ENCODE results near the gene ADGRF3. TPM values are rescaled to one million over a fixed set of nuclear protein-coding genes. Genes with fewer than 3 reads are reported as not detected.

Gene ADGRF3
- total and polyA plus RNA-seq, 2 of the 13 experiments (the other 11 are each of a cell fraction or from before 2014, with no cell fraction given), result 0.40 to 1.5 TPM

DNA sequence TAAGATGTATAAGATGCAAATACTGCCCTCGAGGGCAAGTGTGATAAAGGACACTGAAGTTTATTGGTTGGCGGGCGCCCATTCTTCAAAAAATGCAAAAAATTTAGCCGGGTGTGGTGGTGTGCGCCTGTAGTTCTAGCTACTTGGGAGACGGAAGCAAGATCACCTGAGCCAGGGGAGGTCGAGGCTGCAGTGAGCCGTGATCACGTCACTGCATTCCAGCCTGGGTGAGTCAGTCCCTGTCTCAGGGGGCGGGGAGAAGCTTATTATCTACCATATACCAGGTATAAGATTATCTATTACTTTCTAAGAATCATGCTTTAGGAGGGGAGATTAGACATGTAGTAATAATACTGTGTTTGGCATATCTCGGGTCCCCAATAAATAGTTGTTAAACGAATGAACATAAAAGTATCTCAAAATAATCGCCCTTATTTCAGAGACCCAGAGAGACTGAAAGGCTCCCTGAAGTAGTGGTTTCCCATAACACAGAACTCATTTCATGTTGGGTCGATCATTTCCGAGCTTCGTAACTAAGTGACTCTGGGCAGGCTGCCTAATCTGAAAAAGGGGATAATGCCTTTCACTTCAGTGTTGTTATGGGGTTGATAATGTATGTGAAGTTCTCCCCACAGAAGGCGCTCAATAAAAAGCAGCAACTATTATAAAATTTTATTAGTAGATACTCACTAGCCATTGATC lies 1.9 kb downstream of the ADGRF3 start (continued):
- TF ChIP-seq FOXP1 (IDR thresholded peaks at IDR 0.05) (no peak), FOXP1 (CRISPR knock-in tag; IDR thresholded peaks at IDR 0.05) (no peak), POLR2A (IDR thresholded peaks at IDR 0.05; ENCODE audit: insufficient read depth in 1 of 2, low read depth in 2 of 2, low read length in 2 of 2) (peak; percentile 32 to 55; a peak in 3 of 4 replicates), POGZ (CRISPR knock-in tag; IDR thresholded peaks at IDR 0.05) (0 out of 2 replicates have a peak, but pooled peaks have one; percentile 24), ZNF460 (CRISPR knock-in tag; IDR thresholded peaks at IDR 0.05; ENCODE audit: borderline replicate concordance) (peak; percentile 89), ETV5 (CRISPR knock-in tag; IDR thresholded peaks at IDR 0.05; ENCODE audit: borderline replicate concordance) (0 out of 2 replicates have a peak, but pooled peaks have one; percentile 6), ZNF253 (CRISPR knock-in tag; IDR thresholded peaks at IDR 0.05; ENCODE audit: borderline replicate concordance) (no peak), ZNF138 (CRISPR knock-in tag; IDR thresholded peaks at IDR 0.05; ENCODE audit: low read depth) (no peak), CREM (IDR thresholded peaks at IDR 0.05) (peak; percentile 50; the same call in 1 of the 2 replicates), CREM (CRISPR knock-in tag; IDR thresholded peaks at IDR 0.05) (no peak), ZNF720 (CRISPR knock-in tag; IDR thresholded peaks at IDR 0.05) (no peak), MED1 (CRISPR knock-in tag; IDR thresholded peaks at IDR 0.05) (no peak), ZNF30 (CRISPR knock-in tag; IDR thresholded peaks at IDR 0.05) (no peak), ZNF652 (CRISPR knock-in tag; IDR thresholded peaks at IDR 0.05; ENCODE audit: borderline replicate concordance, low read depth) (no peak)
- TF ChIP-seq, protein P1, sequence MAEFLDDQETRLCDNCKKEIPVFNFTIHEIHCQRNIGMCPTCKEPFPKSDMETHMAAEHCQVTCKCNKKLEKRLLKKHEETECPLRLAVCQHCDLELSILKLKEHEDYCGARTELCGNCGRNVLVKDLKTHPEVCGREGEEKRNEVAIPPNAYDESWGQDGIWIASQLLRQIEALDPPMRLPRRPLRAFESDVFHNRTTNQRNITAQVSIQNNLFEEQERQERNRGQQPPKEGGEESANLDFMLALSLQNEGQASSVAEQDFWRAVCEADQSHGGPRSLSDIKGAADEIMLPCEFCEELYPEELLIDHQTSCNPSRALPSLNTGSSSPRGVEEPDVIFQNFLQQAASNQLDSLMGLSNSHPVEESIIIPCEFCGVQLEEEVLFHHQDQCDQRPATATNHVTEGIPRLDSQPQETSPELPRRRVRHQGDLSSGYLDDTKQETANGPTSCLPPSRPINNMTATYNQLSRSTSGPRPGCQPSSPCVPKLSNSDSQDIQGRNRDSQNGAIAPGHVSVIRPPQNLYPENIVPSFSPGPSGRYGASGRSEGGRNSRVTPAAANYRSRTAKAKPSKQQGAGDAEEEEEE (CRISPR knock-in tag; IDR thresholded peaks at IDR 0.05; ENCODE audit: borderline replicate concordance), result no peak; the same call in 1 of the 2 replicates
- TF ChIP-seq, protein P2, sequence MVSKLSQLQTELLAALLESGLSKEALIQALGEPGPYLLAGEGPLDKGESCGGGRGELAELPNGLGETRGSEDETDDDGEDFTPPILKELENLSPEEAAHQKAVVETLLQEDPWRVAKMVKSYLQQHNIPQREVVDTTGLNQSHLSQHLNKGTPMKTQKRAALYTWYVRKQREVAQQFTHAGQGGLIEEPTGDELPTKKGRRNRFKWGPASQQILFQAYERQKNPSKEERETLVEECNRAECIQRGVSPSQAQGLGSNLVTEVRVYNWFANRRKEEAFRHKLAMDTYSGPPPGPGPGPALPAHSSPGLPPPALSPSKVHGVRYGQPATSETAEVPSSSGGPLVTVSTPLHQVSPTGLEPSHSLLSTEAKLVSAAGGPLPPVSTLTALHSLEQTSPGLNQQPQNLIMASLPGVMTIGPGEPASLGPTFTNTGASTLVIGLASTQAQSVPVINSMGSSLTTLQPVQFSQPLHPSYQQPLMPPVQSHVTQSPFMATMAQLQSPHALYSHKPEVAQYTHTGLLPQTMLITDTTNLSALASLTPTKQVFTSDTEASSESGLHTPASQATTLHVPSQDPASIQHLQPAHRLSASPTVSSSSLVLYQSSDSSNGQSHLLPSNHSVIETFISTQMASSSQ (IDR thresholded peaks at IDR 0.05; ENCODE audit: low read depth), result 0 out of 2 replicates have a peak, but pooled peaks have one; percentile 17
- TF ChIP-seq, protein P2 (CRISPR knock-in tag; IDR thresholded peaks at IDR 0.05; ENCODE audit: borderline replicate concordance), result no peak
- TF ChIP-seq, protein P3, sequence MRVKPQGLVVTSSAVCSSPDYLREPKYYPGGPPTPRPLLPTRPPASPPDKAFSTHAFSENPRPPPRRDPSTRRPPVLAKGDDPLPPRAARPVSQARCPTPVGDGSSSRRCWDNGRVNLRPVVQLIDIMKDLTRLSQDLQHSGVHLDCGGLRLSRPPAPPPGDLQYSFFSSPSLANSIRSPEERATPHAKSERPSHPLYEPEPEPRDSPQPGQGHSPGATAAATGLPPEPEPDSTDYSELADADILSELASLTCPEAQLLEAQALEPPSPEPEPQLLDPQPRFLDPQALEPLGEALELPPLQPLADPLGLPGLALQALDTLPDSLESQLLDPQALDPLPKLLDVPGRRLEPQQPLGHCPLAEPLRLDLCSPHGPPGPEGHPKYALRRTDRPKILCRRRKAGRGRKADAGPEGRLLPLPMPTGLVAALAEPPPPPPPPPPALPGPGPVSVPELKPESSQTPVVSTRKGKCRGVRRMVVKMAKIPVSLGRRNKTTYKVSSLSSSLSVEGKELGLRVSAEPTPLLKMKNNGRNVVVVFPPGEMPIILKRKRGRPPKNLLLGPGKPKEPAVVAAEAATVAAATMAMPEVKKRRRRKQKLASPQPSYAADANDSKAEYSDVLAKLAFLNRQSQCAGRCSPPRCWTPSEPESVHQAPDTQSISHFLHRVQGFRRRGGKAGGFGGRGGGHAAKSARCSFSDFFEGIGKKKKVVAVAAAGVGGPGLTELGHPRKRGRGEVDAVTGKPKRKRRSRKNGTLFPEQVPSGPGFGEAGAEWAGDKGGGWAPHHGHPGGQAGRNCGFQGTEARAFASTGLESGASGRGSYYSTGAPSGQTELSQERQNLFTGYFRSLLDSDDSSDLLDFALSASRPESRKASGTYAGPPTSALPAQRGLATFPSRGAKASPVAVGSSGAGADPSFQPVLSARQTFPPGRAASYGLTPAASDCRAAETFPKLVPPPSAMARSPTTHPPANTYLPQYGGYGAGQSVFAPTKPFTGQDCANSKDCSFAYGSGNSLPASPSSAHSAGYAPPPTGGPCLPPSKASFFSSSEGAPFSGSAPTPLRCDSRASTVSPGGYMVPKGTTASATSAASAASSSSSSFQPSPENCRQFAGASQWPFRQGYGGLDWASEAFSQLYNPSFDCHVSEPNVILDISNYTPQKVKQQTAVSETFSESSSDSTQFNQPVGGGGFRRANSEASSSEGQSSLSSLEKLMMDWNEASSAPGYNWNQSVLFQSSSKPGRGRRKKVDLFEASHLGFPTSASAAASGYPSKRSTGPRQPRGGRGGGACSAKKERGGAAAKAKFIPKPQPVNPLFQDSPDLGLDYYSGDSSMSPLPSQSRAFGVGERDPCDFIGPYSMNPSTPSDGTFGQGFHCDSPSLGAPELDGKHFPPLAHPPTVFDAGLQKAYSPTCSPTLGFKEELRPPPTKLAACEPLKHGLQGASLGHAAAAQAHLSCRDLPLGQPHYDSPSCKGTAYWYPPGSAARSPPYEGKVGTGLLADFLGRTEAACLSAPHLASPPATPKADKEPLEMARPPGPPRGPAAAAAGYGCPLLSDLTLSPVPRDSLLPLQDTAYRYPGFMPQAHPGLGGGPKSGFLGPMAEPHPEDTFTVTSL (CRISPR knock-in tag; IDR thresholded peaks at IDR 0.05; ENCODE audit: borderline replicate concordance), result no peak
- TF ChIP-seq, protein P4, sequence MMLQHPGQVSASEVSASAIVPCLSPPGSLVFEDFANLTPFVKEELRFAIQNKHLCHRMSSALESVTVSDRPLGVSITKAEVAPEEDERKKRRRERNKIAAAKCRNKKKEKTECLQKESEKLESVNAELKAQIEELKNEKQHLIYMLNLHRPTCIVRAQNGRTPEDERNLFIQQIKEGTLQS (CRISPR knock-in tag; IDR thresholded peaks at IDR 0.05), result peak; percentile 88
